ENCODE results near the gene GIN1. TPM values are rescaled to one million over a fixed set of nuclear protein-coding genes. Genes with fewer than 3 reads are reported as not detected.

Gene GIN1, protein sequence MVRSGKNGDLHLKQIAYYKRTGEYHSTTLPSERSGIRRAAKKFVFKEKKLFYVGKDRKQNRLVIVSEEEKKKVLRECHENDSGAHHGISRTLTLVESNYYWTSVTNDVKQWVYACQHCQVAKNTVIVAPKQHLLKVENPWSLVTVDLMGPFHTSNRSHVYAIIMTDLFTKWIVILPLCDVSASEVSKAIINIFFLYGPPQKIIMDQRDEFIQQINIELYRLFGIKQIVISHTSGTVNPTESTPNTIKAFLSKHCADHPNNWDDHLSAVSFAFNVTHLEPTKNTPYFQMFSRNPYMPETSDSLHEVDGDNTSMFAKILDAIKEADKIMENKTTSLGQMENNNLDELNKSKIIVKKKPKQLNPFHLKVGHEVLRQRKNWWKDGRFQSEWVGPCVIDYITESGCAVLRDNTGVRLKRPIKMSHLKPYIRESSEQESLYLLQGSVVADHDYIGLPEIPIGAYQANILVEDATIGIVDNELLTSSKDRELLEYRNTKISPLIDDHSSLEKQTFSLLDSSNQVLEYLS
- 8.5 TPM for total RNA-seq

DNA sequence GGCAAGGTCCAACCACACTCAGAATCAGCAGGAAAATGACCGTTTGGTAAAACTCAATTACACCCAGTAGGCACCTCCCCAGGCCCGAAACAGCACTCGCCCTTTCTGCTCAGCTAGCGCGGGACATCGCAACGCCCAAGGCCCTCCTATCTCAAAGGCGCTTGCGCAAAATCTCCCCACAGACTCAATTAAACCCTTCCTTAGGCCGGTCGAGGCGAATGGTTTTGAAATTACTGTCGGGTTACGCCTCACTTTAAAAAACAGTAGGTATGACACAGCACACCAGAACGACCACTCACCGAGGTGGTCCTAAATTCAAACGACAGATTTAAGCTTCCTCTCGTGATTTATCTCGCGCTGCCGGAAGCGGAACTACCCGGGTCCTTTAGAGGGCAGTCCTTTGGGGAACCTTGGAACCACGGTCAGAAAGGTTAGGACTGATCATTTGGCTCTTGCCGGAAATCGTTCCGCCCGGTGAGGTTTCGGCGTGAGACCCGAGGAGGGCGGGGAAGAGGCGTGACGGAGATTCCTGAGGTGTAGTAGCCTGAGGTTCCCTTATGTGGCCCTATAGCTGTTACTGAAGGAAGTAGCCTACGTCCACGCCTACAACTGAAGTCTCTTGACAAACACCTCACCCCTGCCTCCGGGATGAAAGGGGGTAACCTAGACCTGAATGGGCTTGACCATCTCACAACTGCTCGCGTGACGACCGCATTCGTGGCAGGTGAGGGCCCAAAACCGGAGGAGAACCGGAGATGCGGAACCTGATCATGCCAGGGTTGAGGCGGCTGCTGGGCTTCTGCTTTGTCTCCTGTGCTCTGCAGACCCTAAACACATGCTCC lies at the start of gene GIN1, which contains the start of gene PPIP5K2:
Gene GIN1, minus strand, starts transcription at position 374 of the 842 bp plus-strand sequence. CDS start 11,431 bp downstream, outside the sequence.
Gene PPIP5K2, plus strand, starts transcription at position 537 of the 842 bp plus-strand sequence. CDS start 9,289 bp downstream, outside the sequence.

Other genes starting within 250 kb of the GIN1 start
- 85.3 TPM for gene PPIP5K2, start 163 bp upstream of the GIN1 start, total RNA-seq
- gene MACIR, start 138.6 kb upstream of the GIN1 start, total RNA-seq = 13.7 TPM

All from metanephros (tissue), 1 donor.